ENCODE results near the gene STIP1.

The STIP1 gene

GRCh38 chr11:64146036-64146955 lies 39.7 kb upstream of the STIP1 start:
- no peaks in the 10 kb centered on the region for H3K79me2 ChIP-seq (ENCODE audit: low read length)
- H3K36me3 ChIP-seq (replicated peaks; ENCODE audit: low read depth, low read length): no peaks in the 10 kb centered on the region
- H4K20me1 ChIP-seq (ENCODE audit: insufficient read depth, low read length): no peaks in the 10 kb centered on the region
- no peak overlapping the region for H3K4me3 ChIP-seq (ENCODE audit: low read length)
- TF ChIP-seq CTCF (IDR thresholded peaks at IDR 0.05; ENCODE audit: low read depth, low read length): peak; percentile 89
- no peak for TF ChIP-seq EZH2phosphoT487 (IDR thresholded peaks at IDR 0.05; ENCODE audit: low read depth)
- no peak overlapping the region for H2AFZ ChIP-seq (ENCODE audit: low read depth, low read length)
- H3K27me3 ChIP-seq (ENCODE audit: low read depth, low read length): no peaks in the 10 kb centered on the region
- H3K27ac ChIP-seq (ENCODE audit: low read length): no peak overlapping the region
- peaks cover 12% of the 10 kb centered on the region for H3K4me1 ChIP-seq (ENCODE audit: low read length)
- H3K4me2 ChIP-seq (ENCODE audit: low read length): no peak overlapping the region
- no peaks in the 10 kb centered on the region for H3K9me3 ChIP-seq (ENCODE audit: insufficient read depth, low read length)
- H3K9ac ChIP-seq (ENCODE audit: low read length): no peak overlapping the region

GRCh38 chr11:64148226-64148916 lies 37.6 kb upstream of the STIP1 start:
- Histone ChIP-seq H3K36me3 (replicated peaks; ENCODE audit: low read depth, low read length) (no peaks in the 10 kb centered on the region), H3K27me3 (ENCODE audit: low read depth, low read length) (no peaks in the 10 kb centered on the region), H4K20me1 (ENCODE audit: insufficient read depth, low read length) (peaks cover 3% of the 10 kb centered on the region; the same call in 1 of the 2 replicates), H3K9ac (ENCODE audit: low read length) (no peak overlapping the region), H3K4me2 (ENCODE audit: low read length) (no peak overlapping the region), H3K4me1 (ENCODE audit: low read length) (peaks cover 15% of the 10 kb centered on the region), H3K9me3 (ENCODE audit: insufficient read depth, low read length) (no peaks in the 10 kb centered on the region), H2AFZ (ENCODE audit: low read depth, low read length) (no peak overlapping the region), H3K4me3 (ENCODE audit: low read length) (no peak overlapping the region), H3K79me2 (ENCODE audit: low read length) (no peaks in the 10 kb centered on the region), H3K27ac (ENCODE audit: low read length) (no peak overlapping the region)
- TF ChIP-seq EZH2phosphoT487 (IDR thresholded peaks at IDR 0.05; ENCODE audit: low read depth) (no peak), CTCF (IDR thresholded peaks at IDR 0.05; ENCODE audit: low read depth, low read length) (peak; percentile 97)

GRCh38 chr11:64148917-64149617 lies 36.9 kb upstream of the STIP1 start:
- peaks cover 15% of the 10 kb centered on the region for H3K4me1 ChIP-seq (ENCODE audit: low read length)
- H3K9me3 ChIP-seq (ENCODE audit: insufficient read depth, low read length): no peaks in the 10 kb centered on the region
- H4K20me1 ChIP-seq (ENCODE audit: insufficient read depth, low read length): peaks cover 4% of the 10 kb centered on the region; the same call in 1 of the 2 replicates
- H3K27me3 ChIP-seq (ENCODE audit: low read depth, low read length): no peaks in the 10 kb centered on the region
- no peak overlapping the region for H3K9ac ChIP-seq (ENCODE audit: low read length)
- TF ChIP-seq EZH2phosphoT487 (IDR thresholded peaks at IDR 0.05; ENCODE audit: low read depth): no peak
- 0 out of 2 replicates have a peak, but pooled peaks have one; percentile 1 for TF ChIP-seq CTCF (IDR thresholded peaks at IDR 0.05; ENCODE audit: low read depth, low read length)
- H2AFZ ChIP-seq (ENCODE audit: low read depth, low read length): no peak overlapping the region
- H3K4me3 ChIP-seq (ENCODE audit: low read length): no peak overlapping the region
- H3K27ac ChIP-seq (ENCODE audit: low read length): no peak overlapping the region
- no peak overlapping the region for H3K4me2 ChIP-seq (ENCODE audit: low read length)
- H3K36me3 ChIP-seq (replicated peaks; ENCODE audit: low read depth, low read length): no peaks in the 10 kb centered on the region
- no peaks in the 10 kb centered on the region for H3K79me2 ChIP-seq (ENCODE audit: low read length)
